ENCODE results near the gene TAS2R9.

Gene TAS2R9

GRCh38 chr12:10759657-10760056 lies 50.3 kb downstream of the TAS2R9 start:
- no peak overlapping the region for H3K4me3 ChIP-seq (ENCODE audit: low read length)
- TF ChIP-seq CTCF (IDR thresholded peaks at IDR 0.05; ENCODE audit: insufficient read depth, low read depth, low read length, missing control alignments), result no peak
- DNase-seq (ENCODE audit: low read depth), result peak; percentile 8
